Epithelial cell of proximal tubule (primary cell): Measurements from ENCODE around the gene PAXIP1. TPM values are rescaled to one million over a fixed set of nuclear protein-coding genes. Genes with fewer than 3 reads are reported as not detected.
A peak's percentile ranks its signal among the peaks of the same experiment; 100 is the strongest.

Experiments
- DNase-seq: peaks from one replicate; pipeline ENCODE4 v3.0.0-alpha.2; 2011; ENCODE audit warnings: low read depth
- H3K4me3 ChIP-seq: 2 replicates; pipeline ENCODE4 v1.5.1; 2011; ENCODE audit warnings: low read depth, mild to moderate bottlenecking, low read length
- CTCF ChIP-seq: conservative IDR thresholded peaks from 2 replicates; pipeline ENCODE4 v1.5.1; 2012; ENCODE audit warnings: low read depth, mild to moderate bottlenecking, low read length
- total RNA-seq: library from RNA; depleted of rRNA; stranded (reverse); fragments of >200 nt; gene quantifications from 2 replicates; pipeline ENCODE4 v1.2.3, GENCODE V29; 2015

Gene PAXIP1
- total RNA-seq, 1 donor from 2014 or later, result 14.5 TPM

- H3K4me3 ChIP-seq, result no peak overlapping the region
- no peak for TF ChIP-seq CTCF
- DNase-seq, result no peak
Observed at GRCh38 chr7:154967401-154967955, 35.4 kb downstream of the PAXIP1 start.

GRCh38 chr7:154965014-154965413 lies 37.9 kb downstream of the PAXIP1 start:
- no peak overlapping the region for H3K4me3 ChIP-seq

GRCh38 chr7:154960063-154960790 lies 42.7 kb downstream of the PAXIP1 start:
- peak; percentile 25 for DNase-seq
- TF ChIP-seq CTCF, result no peak
- no peak overlapping the region for H3K4me3 ChIP-seq

More at GRCh38 chr7:154965014-154965413, 37.9 kb downstream of the PAXIP1 start:
- no peak for DNase-seq
- TF ChIP-seq CTCF, result no peak

- H3K4me3 ChIP-seq, result no peak overlapping the region
- no peak for DNase-seq
- TF ChIP-seq CTCF, result no peak
Observed at GRCh38 chr7:154956427-154956826, 46.5 kb downstream of the PAXIP1 start.

- DNase-seq, result no peak
- H3K4me3 ChIP-seq, result no peak overlapping the region
- peak; percentile 89 for TF ChIP-seq CTCF
Observed at GRCh38 chr7:154953006-154953684, 49.8 kb downstream of the PAXIP1 start.

GRCh38 chr7:154950960-154951359 lies 52.0 kb downstream of the PAXIP1 start:
- H3K4me3 ChIP-seq, result no peak overlapping the region
- TF ChIP-seq CTCF, result no peak
- DNase-seq, result no peak
